GM18511 (cell line): ENCODE results near the gene ALDH1L2.
A peak's percentile ranks its signal among the peaks of the same experiment; 100 is the strongest.
"Not testable (repeated sequence)": the region's sequence is repeated elsewhere in the genome, so short reads cannot be mapped to it uniquely, and the experiment has no call there.

ENCODE experiments used
- ATAC-seq: cut with Tn5 transposase; IDR thresholded peaks from one replicate; pipeline ENCODE4 v1.9.1; 2021; ENCODE audit warnings: mild to moderate bottlenecking, moderate library complexity; ENCODE audit not compliant: unreplicated experiment

Gene ALDH1L2

DNA sequence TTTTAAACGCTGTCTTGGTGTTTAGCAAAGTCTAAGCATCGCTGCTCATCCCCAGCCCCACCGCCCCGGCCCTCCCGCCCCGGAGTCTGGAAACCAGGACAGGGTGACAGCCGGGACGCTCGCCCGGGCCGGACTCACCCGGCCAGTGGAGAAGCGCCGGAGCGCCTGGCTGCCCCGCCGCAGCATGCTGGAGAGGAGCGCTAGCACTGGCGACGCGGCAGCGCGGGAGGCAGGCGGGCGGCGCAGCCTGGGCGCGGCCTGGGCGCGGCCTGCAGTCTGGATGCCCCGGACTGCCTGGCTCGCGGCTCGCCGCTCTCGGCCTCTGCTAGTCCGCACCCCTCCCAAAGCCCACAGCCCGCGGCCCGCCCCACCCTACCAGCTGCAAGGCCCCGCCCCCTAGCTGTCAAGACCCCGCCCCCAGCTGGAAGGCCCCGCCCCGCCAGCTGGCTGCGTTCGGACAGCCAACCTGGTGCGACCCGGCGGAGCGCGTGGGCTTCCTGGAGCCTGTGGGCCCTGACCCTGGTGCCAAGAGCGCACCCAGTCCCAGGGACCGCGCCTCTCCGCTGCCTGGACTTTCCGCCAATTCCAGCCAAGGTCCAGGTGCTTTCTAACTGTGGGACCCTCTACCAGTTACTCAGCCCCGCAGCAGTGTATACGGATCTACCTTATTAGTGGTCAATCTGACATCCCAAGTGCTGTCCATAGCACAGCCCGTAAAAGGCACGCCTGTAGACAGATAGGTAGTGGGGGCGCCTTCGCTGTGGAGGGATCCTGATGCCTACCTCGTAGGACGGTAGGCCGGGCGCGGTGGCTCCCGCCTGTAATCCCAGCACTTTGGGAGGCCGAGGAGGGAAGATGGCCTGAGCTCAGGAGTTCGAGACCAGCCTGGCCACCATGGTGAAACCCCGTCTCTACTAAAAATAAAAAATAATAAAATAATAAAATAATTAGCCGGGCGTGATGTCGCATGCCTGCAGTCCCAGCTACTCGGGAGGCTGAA lies at the start of gene ALDH1L2:
TSS of gene ALDH1L2 (minus strand) at position 208 of the 1,000 bp plus-strand sequence. CDS start at position 186, 22 bp downstream.
- peak; percentile 82 for ATAC-seq

- no peak for ATAC-seq
These were observed 36.3 kb upstream of the ALDH1L2 start for GRCh38 chr12:105120551-105120950.

GRCh38 chr12:105116969-105117368 lies 32.7 kb upstream of the ALDH1L2 start:
- ATAC-seq = no peak

DNA sequence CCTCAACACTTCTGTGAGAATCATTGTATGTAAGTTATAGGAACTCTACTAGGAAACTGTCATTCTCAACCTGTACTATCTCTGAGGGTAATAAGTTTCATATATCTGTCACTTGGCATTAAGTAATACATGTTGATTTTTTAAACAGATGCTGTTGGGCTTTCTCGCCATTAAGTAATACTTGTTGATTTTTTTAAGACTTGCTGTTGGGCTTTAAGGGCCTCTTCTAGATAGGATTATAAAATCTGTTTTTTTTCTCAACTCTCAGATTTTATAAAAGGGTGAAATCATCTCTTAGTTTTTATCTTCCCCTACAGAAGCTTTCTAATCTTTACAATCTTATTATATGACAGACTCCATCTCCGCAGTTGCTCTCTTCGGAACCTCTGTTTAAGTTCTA lies 28.8 kb upstream of the ALDH1L2 start:
- ATAC-seq = no peak

DNA sequence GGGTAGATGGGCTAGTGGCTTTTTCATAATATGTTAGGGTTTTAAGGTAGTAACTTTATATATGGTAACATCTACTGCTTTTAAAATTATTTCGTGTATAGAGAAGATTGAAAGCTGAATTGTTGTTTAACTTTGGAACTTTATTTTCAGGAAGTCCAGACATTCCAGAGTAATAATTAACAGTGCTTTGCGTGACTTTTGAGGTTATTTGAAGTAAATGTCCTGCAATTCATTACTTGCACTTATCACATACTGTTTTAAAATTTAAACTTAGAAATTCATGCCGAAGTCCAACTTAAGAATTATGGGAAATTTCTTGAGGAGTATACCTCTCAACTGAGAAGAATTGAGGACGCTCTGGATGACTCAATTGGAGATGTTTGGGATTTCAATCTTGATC lies 26.6 kb upstream of the ALDH1L2 start:
- ATAC-seq = no peak

GRCh38 chr12:105109465-105110212 lies 25.4 kb upstream of the ALDH1L2 start:
- ATAC-seq = peak; percentile 48

- peak; percentile 87 for ATAC-seq
These were observed 23.5 kb upstream of the ALDH1L2 start, which contains the start of gene WASHC4 for GRCh38 chr12:105107494-105108371. WASHC4 (plus strand) TSS chr12:105107731; CDS start chr12:105107801, 70 bp downstream.

GRCh38 chr12:105107171-105107493 lies 22.9 kb upstream of the ALDH1L2 start:
- ATAC-seq = peak; percentile 7

DNA sequence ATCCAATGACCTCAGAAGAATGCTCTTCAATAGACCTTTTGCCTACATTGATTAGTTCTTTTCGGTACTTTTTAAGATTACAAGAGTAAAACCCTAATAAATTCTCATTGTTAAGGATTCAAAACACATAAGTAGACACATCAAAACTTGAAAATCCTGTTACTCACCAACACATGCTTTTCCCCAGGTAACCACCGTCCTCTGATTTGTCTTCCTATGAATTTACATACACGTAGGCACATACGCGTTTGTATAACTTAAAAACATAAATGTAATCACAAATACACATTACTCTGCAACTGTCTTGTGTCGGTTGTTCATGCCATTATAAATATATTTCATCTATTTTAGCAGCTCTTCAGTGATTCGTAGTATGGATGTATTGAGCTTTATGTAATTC lies 22.4 kb upstream of the ALDH1L2 start:
- no peak for ATAC-seq

- ATAC-seq = no peak
These were observed 20.5 kb upstream of the ALDH1L2 start for GRCh38 chr12:105104762-105105161.

- ATAC-seq = no peak
These were observed 18.4 kb upstream of the ALDH1L2 start for GRCh38 chr12:105102673-105103072.

DNA sequence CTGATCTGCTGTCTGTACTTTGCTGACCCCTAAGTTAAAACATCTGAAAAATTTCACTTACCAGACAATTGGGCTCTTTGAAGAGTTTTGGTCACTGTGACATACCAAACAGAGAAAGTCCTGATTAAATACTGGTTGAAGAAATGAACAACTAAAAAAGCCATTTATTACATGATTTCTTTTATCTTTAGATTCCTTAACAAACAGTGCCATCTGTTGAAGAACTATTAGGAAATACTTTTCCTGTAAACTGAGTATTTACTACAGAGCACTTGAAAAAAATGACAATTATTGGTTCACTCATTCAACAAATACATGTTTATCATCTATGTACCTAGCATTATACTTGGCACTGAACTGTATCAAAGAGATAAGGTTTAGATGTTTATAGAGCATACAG lies 16.7 kb upstream of the ALDH1L2 start:
- ATAC-seq = no peak

- no peak for ATAC-seq
These were observed 16.1 kb upstream of the ALDH1L2 start for GRCh38 chr12:105100207-105100985.

DNA sequence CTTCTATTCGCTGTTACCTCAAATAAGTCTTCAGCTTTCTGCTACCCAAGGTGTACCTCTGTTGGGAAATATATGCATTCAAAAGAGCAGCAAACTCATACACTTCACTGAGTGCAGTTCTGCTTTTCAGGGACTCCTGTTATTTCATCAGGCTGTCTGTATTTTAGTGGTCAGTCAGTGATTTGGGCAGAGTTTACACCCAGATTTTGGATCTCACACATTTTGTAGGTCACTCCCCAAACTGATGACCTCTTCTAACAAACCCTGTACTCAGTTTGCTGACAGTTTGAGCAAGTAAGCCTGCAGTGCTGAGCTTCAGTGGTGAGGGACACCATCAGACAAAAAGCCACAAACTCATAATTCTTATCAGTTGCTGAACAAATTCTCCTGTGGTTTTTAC lies 15.1 kb upstream of the ALDH1L2 start:
- no peak for ATAC-seq

DNA sequence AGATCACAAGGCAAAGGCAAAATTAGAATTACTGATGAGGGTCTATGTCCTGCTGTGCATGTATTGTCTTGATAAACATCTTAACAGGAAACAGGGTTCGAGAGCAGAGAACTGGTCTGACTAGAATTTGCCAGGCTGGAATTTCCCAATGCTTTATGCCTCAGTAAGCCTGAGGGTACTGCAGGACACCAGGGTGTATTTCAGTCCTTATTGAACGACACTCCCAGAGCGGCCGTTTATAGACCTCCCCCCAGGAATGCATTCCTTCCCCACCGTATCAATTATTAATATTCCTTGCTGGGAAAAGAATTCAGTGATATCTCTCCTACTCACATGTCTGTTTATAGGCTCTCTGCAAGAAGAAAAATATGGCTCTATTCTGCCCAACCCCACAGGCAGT lies 11.1 kb upstream of the ALDH1L2 start:
- ATAC-seq = not testable (repeated sequence)

- ATAC-seq = no peak
These were observed 8.1 kb upstream of the ALDH1L2 start for GRCh38 chr12:105092336-105092735.

GRCh38 chr12:105091476-105092206 lies 7.4 kb upstream of the ALDH1L2 start:
- no peak for ATAC-seq

DNA sequence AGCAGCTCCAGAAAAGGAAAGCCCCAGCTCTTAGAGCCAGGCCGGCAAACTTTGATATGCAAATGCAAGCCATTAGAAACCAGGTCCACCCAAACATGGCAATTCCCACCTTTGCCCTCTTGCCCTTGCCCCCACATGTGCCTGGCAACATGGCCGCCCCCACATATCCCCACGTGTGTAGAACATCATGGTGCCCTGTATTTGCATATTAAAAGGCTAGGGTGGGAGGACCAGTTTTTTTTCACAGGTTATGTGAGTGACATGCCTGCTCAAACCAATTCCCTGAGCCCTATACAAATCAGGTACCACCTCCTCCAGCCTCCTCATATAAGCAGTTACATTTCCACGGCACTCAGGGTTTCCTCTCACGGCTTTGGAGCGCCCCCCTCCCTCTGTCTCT lies 6.1 kb upstream of the ALDH1L2 start:
- no peak for ATAC-seq

DNA sequence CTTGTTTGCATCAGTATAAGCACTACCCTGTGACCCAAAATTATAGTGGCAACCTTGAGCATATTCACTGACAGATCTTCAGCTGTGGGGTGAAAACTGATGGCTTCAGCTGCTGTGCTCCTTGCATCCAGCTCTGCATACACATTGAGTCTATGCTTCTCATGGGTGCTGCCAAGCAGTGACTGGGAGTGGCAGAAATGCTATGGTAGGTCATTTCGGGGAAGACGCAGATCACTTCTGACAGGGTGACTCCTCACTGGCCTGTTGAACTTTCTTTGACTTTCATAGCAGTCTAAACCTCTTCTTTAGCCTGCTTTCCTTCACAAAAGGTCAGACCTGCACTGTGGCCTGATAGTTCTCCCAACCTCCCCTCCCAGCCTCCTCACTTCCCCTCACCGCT lies 5.6 kb upstream of the ALDH1L2 start:
- ATAC-seq = no peak
